ENCODE data around the gene CDCA7L.
"Not testable (repeated sequence)": the region's sequence is repeated elsewhere in the genome, so short reads cannot be mapped to it uniquely, and the experiment has no call there.

CDCA7L gene

DNA sequence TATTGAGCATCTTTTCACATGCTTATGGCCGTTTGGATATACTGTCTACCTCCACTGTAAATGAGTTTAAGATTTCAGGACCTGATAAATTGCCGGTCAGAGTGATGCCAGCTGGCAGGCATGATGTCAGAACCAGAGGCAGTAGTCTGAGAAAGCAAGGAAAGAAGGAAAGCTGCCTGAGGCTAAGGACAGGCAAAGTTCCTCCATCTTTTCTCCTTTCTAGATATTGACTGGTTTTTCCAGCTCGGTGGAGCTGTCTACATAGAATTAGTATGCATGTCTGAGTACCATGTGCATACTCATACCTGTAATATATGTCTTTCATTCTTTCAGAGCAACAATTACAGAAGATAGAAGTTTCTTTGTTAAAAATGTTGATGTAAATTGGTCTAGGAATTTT, 52.3 kb downstream of the CDCA7L start:
- TF ChIP-seq, protein P1, sequence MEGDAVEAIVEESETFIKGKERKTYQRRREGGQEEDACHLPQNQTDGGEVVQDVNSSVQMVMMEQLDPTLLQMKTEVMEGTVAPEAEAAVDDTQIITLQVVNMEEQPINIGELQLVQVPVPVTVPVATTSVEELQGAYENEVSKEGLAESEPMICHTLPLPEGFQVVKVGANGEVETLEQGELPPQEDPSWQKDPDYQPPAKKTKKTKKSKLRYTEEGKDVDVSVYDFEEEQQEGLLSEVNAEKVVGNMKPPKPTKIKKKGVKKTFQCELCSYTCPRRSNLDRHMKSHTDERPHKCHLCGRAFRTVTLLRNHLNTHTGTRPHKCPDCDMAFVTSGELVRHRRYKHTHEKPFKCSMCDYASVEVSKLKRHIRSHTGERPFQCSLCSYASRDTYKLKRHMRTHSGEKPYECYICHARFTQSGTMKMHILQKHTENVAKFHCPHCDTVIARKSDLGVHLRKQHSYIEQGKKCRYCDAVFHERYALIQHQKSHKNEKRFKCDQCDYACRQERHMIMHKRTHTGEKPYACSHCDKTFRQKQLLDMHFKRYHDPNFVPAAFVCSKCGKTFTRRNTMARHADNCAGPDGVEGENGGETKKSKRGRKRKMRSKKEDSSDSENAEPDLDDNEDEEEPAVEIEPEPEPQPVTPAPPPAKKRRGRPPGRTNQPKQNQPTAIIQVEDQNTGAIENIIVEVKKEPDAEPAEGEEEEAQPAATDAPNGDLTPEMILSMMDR (IDR thresholded peaks at IDR 0.05; ENCODE audit: low read depth, low read length) = no peak
- H3K4me3 ChIP-seq (ENCODE audit: low read depth, low read length) = no peak overlapping the region

DNA sequence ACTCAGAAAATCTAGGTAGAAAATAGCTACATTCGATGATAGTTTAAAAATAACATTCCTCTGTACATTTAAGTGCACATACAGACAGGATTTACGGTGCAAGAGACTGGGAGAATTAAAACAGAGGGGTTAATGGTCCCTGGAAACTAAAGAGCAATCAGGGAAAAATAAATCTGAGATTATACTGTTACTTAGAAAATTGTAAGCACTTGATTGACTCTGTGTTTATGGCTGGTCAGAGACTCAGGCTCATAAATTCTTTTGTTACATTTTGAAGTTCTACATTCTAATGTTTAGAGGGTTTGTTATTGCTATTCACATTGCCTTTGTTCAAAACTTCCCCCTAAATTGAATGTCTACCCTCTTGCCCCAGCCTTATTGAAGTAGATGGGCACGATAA, 54.4 kb downstream of the CDCA7L start:
- H3K4me3 ChIP-seq (ENCODE audit: low read depth, low read length) = no peak overlapping the region
- TF ChIP-seq, protein P1 (IDR thresholded peaks at IDR 0.05; ENCODE audit: low read depth, low read length) = no peak

DNA sequence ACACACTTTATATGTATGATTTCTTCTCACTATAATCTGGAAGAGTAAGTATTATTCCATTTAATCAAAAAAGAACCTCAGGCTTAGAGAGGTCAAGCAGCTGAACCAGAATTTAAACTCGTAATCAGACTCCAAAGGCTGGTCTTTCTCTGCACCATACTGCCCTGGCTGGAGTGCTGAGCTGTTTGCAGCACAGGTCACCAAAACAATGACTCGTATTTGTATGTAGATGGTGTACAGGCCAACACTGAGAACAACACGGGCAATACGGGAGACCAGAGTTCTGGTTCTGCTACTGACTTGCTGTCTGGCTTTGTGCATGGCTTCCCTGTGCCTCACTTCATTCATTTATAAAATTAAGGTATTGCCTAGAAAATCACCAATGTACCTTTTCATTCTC, 57.9 kb downstream of the CDCA7L start:
- TF ChIP-seq, protein P1 (IDR thresholded peaks at IDR 0.05; ENCODE audit: low read depth, low read length) = no peak
- H3K4me3 ChIP-seq (ENCODE audit: low read depth, low read length) = no peak overlapping the region

DNA sequence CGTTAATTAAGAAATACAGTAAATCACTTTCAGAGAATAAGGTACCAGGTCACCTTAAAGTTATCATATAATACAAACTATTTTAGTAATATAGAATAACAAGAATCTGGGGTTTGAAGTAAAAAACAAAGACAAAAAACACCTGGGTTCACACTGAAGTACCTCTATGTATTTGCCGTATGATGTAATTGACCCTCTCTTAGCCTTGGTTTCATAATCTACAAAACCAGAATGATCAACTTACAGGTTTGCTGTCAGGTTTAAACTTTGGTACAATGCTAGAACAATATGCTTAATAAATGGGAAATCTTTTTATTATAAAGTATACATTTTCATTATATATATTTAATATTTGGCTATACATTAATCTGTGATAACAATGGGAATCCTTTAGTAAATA, 58.3 kb downstream of the CDCA7L start:
- TF ChIP-seq, protein P1 (IDR thresholded peaks at IDR 0.05; ENCODE audit: low read depth, low read length) = no peak
- H3K4me3 ChIP-seq (ENCODE audit: low read depth, low read length) = no peak overlapping the region

DNA sequence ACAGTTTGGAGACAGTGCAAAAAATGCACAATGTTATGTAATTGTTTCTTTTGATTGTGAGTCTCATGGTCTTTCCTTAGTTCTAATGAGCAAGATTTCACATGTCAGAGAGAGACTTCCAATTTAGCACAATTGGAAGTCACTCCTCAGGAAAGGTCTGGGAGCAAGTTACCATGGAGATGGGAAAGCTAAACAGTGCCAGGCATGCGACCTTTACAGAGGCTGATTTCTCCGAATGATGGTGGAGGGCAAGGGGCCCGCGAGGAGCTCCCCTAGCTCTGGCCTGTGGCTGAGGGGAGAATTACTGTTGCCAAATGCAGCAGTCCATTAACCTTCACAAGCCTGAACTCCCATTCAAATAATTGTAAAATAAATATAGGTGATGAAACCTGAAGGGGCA, 59.3 kb downstream of the CDCA7L start:
- no peak overlapping the region for H3K4me3 ChIP-seq (ENCODE audit: low read depth, low read length)
- TF ChIP-seq, protein P1 (IDR thresholded peaks at IDR 0.05; ENCODE audit: low read depth, low read length) = no peak

DNA sequence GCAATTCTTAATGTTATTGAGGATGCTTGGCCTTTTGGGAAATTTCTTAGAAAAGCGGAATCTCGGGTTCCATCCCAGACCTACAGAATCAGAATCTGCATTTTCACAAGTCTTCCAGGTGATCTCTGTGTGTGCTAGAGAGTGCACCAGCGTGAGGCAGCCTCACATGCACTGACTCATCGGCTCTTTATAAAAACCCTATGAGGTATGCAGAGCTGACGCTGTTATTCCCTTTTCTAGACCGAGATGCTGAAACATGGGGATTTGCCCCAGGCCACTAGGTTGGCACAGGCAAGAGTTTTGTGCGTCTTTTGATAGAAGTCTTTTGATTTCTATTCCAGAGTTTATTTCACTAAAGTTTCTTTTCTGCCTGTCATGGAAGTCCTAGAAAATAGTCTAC, 61.2 kb downstream of the CDCA7L start:
- no peak overlapping the region for H3K4me3 ChIP-seq (ENCODE audit: low read depth, low read length)
- TF ChIP-seq, protein P1 (IDR thresholded peaks at IDR 0.05; ENCODE audit: low read depth, low read length) = no peak

DNA sequence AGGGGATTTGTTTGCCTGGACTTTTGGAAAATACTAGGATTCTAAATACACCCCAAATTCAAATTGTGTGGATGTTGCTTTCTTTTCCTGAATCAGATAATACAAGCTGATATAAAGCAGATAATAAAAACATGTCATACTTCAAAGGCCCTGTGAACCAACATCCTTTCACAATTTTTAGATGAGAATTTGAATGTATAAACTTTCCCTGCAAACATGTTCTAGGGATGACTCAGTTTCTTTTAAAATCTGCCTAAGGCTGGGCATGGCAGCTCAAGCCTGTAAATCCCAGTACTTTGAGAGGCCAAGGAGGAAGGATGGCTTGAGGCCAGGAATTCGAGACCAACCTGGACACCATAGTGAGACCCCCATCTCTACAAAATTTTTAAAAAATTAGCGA, 62.2 kb downstream of the CDCA7L start:
- H3K4me3 ChIP-seq (ENCODE audit: low read depth, low read length) = not testable (repeated sequence)

DNA sequence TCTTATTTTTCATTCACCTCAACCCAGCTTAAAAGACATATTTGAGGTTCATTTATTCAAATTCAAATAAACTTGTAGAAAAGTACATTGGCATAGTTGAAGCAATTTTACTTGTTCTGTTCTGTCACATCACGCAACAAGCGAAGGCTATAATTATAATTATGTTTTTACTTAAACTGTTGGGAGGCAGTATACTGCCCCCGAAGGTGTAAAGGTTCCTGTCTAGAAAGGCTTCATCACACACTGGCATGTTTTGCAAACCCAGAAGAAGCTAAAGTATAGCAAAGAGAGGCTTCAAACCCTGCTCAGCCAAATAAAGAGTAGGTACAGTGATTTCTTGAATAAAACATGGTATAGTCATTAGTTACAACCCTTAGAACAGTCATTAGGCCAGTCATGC, 62.6 kb downstream of the CDCA7L start:
- TF ChIP-seq, protein P1 (IDR thresholded peaks at IDR 0.05; ENCODE audit: low read depth, low read length) = no peak
- no peak overlapping the region for H3K4me3 ChIP-seq (ENCODE audit: low read depth, low read length)

Data from WI38 (cell line).